BLaER1 treated with 17β-estradiol and CSF1 and Interleukin-3, amounts not matched to agents 10 nM and 100 nM (cell line): Measurements from ENCODE around the gene TMEM116.

ENCODE experiments used
- H3K27ac ChIP-seq, 11 experiments: shearing (Covaris generic); formaldehyde crosslinking; 2 replicates each; pipeline ENCODE4 v1.8.1; 2022
- H3K27me3 ChIP-seq, 11 experiments: shearing (Covaris generic); formaldehyde crosslinking; 2 replicates each; pipeline ENCODE4 v1.8.1; 2022
- H3K36me3 ChIP-seq, 11 experiments: shearing (Covaris generic); formaldehyde crosslinking; 2 replicates each; pipeline ENCODE4 v1.8.1; 2022
- H3K4me1 ChIP-seq, 10 experiments: shearing (Covaris generic); formaldehyde crosslinking; 2 replicates each; pipeline ENCODE4 v1.8.1; 2022
- H3K4me2 ChIP-seq, 11 experiments: shearing (Covaris generic); formaldehyde crosslinking; 2 replicates each; pipeline ENCODE4 v1.8.1; 2022
- H3K4me3 ChIP-seq, 10 experiments: shearing (Covaris generic); formaldehyde crosslinking; 2 replicates each; pipeline ENCODE4 v1.8.1; 2022
- H3K9ac ChIP-seq, 11 experiments: shearing (Covaris generic); formaldehyde crosslinking; 2 replicates each; pipeline ENCODE4 v1.8.1; 2022
- H3K9me3 ChIP-seq, 11 experiments: shearing (Covaris generic); formaldehyde crosslinking; replicated peaks in 1 of 11; 2 replicates each; pipeline ENCODE4 v1.8.1; 2022
- H4K20me1 ChIP-seq, 11 experiments: shearing (Covaris generic); formaldehyde crosslinking; 2 replicates each; pipeline ENCODE4 v1.8.1; 2022
- Cebpa-rat ChIP-seq, 11 experiments: shearing (Covaris generic); IDR thresholded peaks; 2 replicates each; pipeline ENCODE4 v1.8.1; 2022

TMEM116 gene

GRCh38 chr12:111926631-111927030 lies 86.3 kb downstream of the TMEM116 start:
- Histone ChIP-seq H4K20me1 (no peaks in the 10 kb centered on the region), H3K9ac (no peak overlapping the region), H3K27ac (no peak overlapping the region), H3K27me3 (no peaks in the 10 kb centered on the region), H3K36me3 (peaks cover 0 to 4% (median 0%) of the 10 kb centered on the region in 11 experiments; a peak in 3 of 22 replicates), H3K4me2 (no peak overlapping the region), H3K4me3 (no peak overlapping the region), H3K9me3 (0 out of 22 replicates have a peak, but pooled peaks cover 0 to 4% (median 0%) of the 10 kb centered on the region in 11 experiments), H3K4me1 (peaks cover 0 to 8% (median 0%) of the 10 kb centered on the region in 10 experiments; a peak in 6 of 20 replicates)
- no peak for TF ChIP-seq Cebpa-rat (IDR thresholded peaks at IDR 0.05)

DNA sequence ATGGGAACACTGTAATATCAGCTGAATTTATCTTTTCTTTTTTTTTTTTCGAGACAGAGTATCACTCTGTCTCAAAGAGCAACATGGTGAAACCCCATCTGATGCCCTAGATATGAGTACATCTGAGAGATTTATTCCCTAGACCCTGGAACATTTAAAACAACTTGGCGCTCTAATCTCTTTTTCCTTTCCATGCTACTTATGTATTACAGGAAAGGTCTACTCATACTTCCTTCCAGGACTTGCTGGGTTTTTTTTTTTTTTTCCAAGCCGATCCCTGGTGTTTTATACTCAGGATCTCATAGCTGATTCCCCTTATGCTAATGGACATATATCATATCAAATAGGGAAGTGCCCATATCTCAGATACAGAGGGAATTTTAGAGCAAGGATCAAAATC lies 87.8 kb downstream of the TMEM116 start:
- H4K20me1 ChIP-seq, result no peaks in the 10 kb centered on the region
- no peak overlapping the region for H3K4me2 ChIP-seq
- no peak overlapping the region for H3K9ac ChIP-seq
- peaks cover 0 to 8% (median 0%) of the 10 kb centered on the region in 10 experiments; a peak in 6 of 20 replicates for H3K4me1 ChIP-seq
- H3K4me3 ChIP-seq, result no peak overlapping the region
- 0 out of 22 replicates have a peak, but pooled peaks cover 0 to 4% (median 0%) of the 10 kb centered on the region in 11 experiments for H3K9me3 ChIP-seq
- no peak for TF ChIP-seq Cebpa-rat (IDR thresholded peaks at IDR 0.05)
- H3K27ac ChIP-seq, result no peak overlapping the region
- no peaks in the 10 kb centered on the region; a peak in 1 of 22 replicates for H3K36me3 ChIP-seq
- H3K27me3 ChIP-seq, result no peaks in the 10 kb centered on the region

DNA sequence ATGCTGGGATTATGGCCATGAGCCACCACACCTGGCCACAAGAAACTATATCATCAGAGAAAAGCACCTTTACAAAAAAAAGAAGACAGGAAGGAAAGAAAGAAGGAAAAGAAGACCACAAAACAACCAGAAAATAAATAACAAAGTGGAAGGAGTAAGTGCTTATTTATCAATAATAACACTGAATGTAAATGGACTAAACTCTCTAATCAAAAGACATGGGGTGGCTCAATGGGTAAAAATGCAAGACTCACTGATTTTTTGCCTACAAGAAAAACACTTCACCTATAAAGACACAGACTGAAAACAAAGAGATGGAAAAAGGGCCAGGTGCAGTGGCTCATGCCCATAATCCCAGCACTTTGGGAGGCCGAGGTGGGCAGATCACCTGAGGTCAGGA lies 105.2 kb downstream of the TMEM116 start:
- Histone ChIP-seq H3K9me3 (peaks cover 52 to 71% (median 61%) of the 10 kb centered on the region in 11 experiments), H3K9ac (no peak overlapping the region), H3K36me3 (peaks cover 25 to 59% (median 51%) of the 10 kb centered on the region in 11 experiments), H3K4me2 (no peak overlapping the region), H3K27ac (no peak overlapping the region), H4K20me1 (no peaks in the 10 kb centered on the region), H3K4me3 (peak overlapping the region in 2 of 10 experiments; percentile 19 to 29; a peak in 2 of 20 replicates), H3K27me3 (no peaks in the 10 kb centered on the region), H3K4me1 (no peaks in the 10 kb centered on the region)
- no peak for TF ChIP-seq Cebpa-rat (IDR thresholded peaks at IDR 0.05)

DNA sequence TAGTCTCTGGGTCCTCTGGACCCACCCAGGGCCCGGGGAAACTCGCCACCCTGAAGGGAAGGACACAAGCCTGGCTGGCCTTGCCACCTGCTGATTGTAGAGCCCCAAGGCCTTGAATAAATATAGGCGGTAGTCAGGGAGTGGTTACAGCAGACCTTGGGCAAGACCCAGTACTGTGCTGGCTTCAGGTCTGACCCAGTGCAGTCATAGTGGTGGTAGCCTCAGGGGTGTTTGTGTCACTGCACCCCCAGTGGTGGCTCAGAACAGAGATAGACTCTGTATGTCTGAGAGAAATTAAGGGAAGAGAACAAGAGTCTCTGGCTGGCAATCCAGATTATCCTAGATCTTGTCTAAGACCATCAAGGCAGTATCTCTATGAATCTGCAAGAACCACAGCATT lies 107.5 kb downstream of the TMEM116 start:
- 0 out of 22 replicates have a peak, but pooled peaks cover 0 to 5% (median 0%) of the 10 kb centered on the region in 11 experiments for H4K20me1 ChIP-seq
- peaks cover 52 to 71% (median 61%) of the 10 kb centered on the region in 11 experiments for H3K9me3 ChIP-seq
- no peak overlapping the region for H3K9ac ChIP-seq
- no peaks in the 10 kb centered on the region for H3K27me3 ChIP-seq
- H3K36me3 ChIP-seq, result peaks cover 26 to 82% (median 67%) of the 10 kb centered on the region in 11 experiments
- no peak overlapping the region for H3K4me3 ChIP-seq
- no peak overlapping the region for H3K27ac ChIP-seq
- H3K4me1 ChIP-seq, result peaks cover 0 to 3% (median 0%) of the 10 kb centered on the region in 10 experiments; a peak in 5 of 20 replicates
- H3K4me2 ChIP-seq, result no peak overlapping the region
- no peak for TF ChIP-seq Cebpa-rat (IDR thresholded peaks at IDR 0.05)

DNA sequence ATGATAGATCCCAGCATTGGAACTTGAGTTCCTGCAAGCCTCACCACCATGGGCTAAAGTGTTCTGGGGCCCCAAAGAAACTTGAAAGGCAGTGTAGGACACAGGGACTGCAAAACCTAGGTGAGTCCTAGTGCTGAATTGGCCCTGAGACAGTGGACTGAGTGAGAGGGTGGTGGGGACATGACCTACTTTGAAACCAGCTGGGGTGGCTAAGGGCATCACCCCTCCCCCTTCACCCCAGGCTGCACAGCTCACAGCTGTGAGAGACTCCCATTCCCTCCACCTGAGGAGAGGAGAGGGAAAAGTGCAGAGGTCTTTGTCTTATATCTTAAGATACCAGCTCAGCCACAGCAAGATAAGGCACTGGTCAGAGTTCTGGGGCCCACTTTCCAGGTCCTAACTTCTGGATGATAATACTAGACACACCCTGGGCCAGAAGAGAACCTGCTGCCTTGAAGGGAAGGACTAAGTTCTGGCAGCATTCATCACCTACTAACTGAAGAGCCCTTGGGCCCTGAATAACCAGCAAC lies 108.5 kb downstream of the TMEM116 start:
- Histone ChIP-seq H3K36me3 (peaks cover 26 to 92% (median 77%) of the 10 kb centered on the region in 11 experiments), H3K9me3 (peaks cover 52 to 62% (median 56%) of the 10 kb centered on the region in 11 experiments), H3K27me3 (no peaks in the 10 kb centered on the region), H3K27ac (no peak overlapping the region), H3K9ac (no peak overlapping the region), H3K4me1 (peaks cover 0 to 13% (median 6%) of the 10 kb centered on the region in 10 experiments; a peak in 11 of 20 replicates), H4K20me1 (peaks cover 0 to 5% (median 0%) of the 10 kb centered on the region in 11 experiments; a peak in 1 of 22 replicates), H3K4me3 (no peak overlapping the region), H3K4me2 (no peak overlapping the region)
- TF ChIP-seq Cebpa-rat (IDR thresholded peaks at IDR 0.05), result no peak

DNA sequence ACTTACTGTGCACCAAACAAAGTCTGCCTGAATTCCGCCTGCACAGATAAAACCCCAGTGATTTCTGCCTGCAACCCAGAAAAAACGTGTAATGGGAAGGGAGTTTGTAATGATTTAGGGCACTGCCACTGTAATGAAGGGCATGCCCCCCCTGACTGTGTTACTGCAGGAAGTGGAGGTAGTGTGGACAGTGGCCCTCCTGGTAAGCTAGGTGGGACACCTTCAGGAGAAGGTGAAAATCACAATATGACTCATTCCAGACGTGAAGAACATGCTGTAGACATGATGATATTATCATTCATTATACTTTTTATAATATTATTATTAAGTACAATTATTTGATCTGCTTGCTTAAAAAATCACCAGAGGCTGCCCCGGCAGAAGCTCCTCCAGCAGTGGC lies 111.8 kb downstream of the TMEM116 start:
- no peak for TF ChIP-seq Cebpa-rat (IDR thresholded peaks at IDR 0.05)
- no peaks in the 10 kb centered on the region for H3K27me3 ChIP-seq
- peaks cover 0 to 24% (median 13%) of the 10 kb centered on the region in 10 experiments; a peak in 11 of 20 replicates for H3K4me1 ChIP-seq
- H3K9ac ChIP-seq, result no peak overlapping the region
- peaks cover 23 to 29% (median 25%) of the 10 kb centered on the region in 11 experiments for H3K9me3 ChIP-seq
- peaks cover 0 to 5% (median 0%) of the 10 kb centered on the region in 11 experiments; a peak in 1 of 22 replicates for H4K20me1 ChIP-seq
- peaks cover 54 to 98% (median 88%) of the 10 kb centered on the region in 11 experiments for H3K36me3 ChIP-seq
- H3K27ac ChIP-seq, result no peak overlapping the region
- H3K4me2 ChIP-seq, result no peak overlapping the region
- H3K4me3 ChIP-seq, result no peak overlapping the region

DNA sequence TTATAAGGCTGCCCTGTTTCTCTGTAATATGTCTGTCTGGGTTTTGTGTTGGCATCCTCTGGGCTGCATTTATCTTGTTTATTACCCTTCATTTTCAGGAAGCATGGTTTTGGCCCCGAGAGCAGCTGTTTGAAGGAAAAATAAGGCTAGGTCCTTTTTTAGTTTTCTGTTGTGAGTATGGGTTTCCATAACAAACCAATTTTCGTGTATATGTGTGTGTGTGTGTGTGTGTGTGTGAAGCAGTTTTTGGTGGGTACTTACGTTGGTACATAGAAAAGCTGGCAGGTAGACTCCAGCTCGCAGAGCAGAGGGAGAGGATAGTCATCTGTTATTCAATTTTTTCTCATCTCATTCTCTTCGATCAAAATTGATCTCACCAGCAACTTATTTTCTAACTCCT lies 118.4 kb downstream of the TMEM116 start:
- H3K4me3 ChIP-seq, result no peak overlapping the region
- H3K9me3 ChIP-seq, result no peaks in the 10 kb centered on the region
- no peak for TF ChIP-seq Cebpa-rat (IDR thresholded peaks at IDR 0.05)
- no peak overlapping the region for H3K4me2 ChIP-seq
- H3K36me3 ChIP-seq, result peaks cover 85 to 99% (median 94%) of the 10 kb centered on the region in 11 experiments
- no peak overlapping the region for H3K27ac ChIP-seq
- no peaks in the 10 kb centered on the region for H3K27me3 ChIP-seq
- peaks cover 0 to 16% (median 2%) of the 10 kb centered on the region in 11 experiments; a peak in 5 of 22 replicates for H4K20me1 ChIP-seq
- H3K9ac ChIP-seq, result no peak overlapping the region
- H3K4me1 ChIP-seq, result peaks cover 0 to 14% (median 7%) of the 10 kb centered on the region in 10 experiments; a peak in 11 of 20 replicates

DNA sequence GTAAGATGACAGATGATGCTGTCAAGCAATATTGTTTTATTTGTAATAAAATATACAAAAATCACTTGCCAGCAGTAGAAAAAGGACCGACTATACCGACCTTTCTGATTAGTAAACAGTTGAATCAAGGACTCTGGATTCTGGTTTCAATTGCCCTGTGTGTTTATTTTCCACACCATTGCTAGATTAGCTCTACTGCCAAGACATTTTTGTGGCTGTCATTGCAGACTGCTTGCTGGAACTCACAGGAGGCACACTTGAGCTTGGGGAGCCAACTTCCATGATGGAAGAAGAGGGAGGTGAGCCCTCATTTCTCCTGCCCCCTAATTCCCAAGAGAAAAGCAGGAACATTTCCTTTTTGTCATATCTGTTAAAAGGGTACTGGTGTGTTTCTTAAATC lies 119.7 kb downstream of the TMEM116 start:
- Histone ChIP-seq H3K4me1 (peaks cover 0 to 6% (median 0%) of the 10 kb centered on the region in 10 experiments; a peak in 5 of 20 replicates), H3K4me3 (no peak overlapping the region), H3K9me3 (no peaks in the 10 kb centered on the region), H3K27ac (no peak overlapping the region), H3K9ac (no peak overlapping the region), H3K4me2 (no peak overlapping the region), H3K27me3 (no peaks in the 10 kb centered on the region), H4K20me1 (peaks cover 0 to 28% (median 8%) of the 10 kb centered on the region in 11 experiments; a peak in 6 of 22 replicates), H3K36me3 (peaks cover 93 to 100% (median 96%) of the 10 kb centered on the region in 11 experiments)
- TF ChIP-seq Cebpa-rat (IDR thresholded peaks at IDR 0.05), result no peak

- peak overlapping the region in 3 of 11 experiments; percentile 61 to 82 (median 74); a peak in 5 of 22 replicates for H3K4me2 ChIP-seq
- H4K20me1 ChIP-seq, result peaks cover 0 to 69% (median 11%) of the 10 kb centered on the region in 11 experiments; a peak in 13 of 22 replicates
- no peaks in the 10 kb centered on the region for H3K9me3 ChIP-seq
- peaks cover 5 to 33% (median 13%) of the 10 kb centered on the region in 10 experiments for H3K4me1 ChIP-seq
- H3K27me3 ChIP-seq, result no peaks in the 10 kb centered on the region
- H3K36me3 ChIP-seq, result peaks cover 88 to 100% (median 100%) of the 10 kb centered on the region in 11 experiments
- H3K9ac ChIP-seq, result no peak overlapping the region
- peak overlapping the region in 2 of 11 experiments; percentile 65 to 68; a peak in 4 of 22 replicates for H3K27ac ChIP-seq
- no peak for TF ChIP-seq Cebpa-rat (IDR thresholded peaks at IDR 0.05)
- H3K4me3 ChIP-seq, result no peak overlapping the region
Measured at GRCh38 chr12:111887926-111888745, 124.8 kb downstream of the TMEM116 start.
